HG03457 (cell line): ENCODE measurements around the gene ZNF700.
A peak's percentile ranks its signal among the peaks of the same experiment; 100 is the strongest.
"Not testable (repeated sequence)": the region's sequence is repeated elsewhere in the genome, so short reads cannot be mapped to it uniquely, and the experiment has no call there.

Experiments used
- ATAC-seq: cut with Tn5 transposase; IDR thresholded peaks from one replicate; pipeline ENCODE4 v1.9.1; 2021; ENCODE audit warnings: moderate number of reproducible peaks; ENCODE audit not compliant: unreplicated experiment

The ZNF700 gene

DNA sequence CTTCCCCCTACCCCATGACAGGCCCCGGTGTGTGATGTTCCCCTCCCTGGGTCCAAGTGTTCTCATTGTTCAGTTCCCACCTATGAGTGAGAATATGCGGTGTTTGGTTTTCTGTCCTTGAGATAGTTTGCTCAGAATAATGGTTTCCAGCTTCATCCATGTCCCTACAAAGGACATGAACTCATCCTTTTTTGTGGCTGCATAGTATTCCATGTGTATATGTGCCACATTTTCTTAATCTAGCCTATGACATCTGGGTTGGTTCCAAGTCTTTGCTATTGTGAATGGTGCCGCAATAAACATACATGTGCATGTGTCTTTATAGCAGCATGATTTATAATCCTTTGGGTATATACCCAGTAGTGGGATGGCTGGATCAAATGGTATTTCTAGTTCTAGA, 13.5 kb downstream of the ZNF700 start:
- not testable (repeated sequence) for ATAC-seq

DNA sequence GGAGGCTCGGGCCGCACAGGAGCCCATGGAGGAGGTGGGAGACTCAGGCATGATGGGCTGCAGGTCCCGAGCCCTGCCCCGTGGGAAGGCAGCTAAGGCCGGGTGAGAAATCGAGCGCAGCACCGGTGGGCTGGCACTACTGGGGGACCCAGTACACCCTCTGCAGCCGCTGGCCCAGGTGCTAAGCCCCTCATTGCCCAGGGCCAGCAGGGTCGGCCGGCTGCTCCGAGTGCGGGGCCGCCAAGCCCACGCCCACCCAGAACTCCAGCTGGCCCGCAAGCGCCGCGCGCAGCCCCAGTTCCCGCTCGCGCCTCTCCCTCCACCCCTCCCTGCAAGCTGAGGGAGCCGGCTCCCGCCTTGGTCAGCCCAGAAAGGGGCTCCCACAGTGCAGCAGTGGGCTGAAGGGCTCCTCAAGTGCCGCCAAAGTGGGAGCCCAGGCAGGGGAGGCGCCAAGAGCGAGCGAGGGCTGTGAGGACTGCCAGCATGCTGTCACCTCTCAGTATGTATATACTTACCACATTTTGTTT, 16.5 kb downstream of the ZNF700 start:
- ATAC-seq, result not testable (repeated sequence)

DNA sequence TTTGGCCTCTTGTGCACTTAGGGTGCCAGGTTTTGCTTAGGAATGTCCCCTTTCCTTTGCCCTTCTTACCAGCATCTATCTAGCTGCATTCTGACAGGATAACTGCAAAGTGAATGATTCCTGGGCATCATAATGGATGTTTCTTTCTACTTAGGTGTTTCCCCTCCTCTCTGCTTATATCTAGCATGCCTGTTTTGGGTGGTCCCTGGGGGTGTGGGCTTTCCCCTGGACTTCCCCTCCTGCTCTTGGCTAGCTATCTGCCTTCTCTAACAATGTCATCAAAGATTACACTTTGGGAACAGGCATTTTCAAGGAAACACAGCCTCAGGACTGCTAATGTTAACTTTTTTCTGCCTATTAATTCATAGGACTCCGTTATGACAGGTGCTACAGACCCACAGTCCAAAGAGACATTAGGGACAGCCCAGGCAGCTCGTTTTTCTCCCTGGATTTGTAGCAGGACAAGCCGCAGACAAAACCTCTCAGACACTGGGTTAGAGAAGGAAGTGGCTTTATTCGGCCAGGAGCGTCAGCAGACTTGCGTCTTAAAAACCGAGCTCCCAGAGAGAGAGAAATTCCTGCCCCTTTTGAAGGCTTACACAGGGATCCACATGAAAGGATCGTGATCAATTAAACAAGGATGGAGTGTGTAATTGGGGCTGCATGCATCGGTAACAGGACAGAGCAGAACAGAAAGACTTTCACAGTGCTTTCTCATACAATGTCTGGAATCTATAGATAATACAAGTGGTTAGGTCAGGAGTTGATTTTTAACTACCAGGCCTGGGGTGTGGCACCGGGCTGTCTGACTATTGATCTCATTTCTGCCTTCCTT, 17.3 kb downstream of the ZNF700 start:
- ATAC-seq, result no peak

DNA sequence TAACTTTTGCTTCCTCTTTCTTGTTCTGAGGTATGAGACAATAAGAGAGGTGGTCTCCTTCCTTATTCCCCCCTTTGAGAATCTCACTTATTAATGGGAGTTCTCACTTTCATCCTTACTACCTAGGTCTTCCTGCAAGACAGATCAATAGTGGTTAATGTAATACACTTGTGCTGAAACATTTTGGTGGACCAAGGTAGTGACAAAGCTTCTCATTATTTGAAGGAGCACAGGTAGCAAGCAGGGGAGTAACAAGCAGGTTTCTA, 17.9 kb downstream of the ZNF700 start:
- ATAC-seq, result no peak

DNA sequence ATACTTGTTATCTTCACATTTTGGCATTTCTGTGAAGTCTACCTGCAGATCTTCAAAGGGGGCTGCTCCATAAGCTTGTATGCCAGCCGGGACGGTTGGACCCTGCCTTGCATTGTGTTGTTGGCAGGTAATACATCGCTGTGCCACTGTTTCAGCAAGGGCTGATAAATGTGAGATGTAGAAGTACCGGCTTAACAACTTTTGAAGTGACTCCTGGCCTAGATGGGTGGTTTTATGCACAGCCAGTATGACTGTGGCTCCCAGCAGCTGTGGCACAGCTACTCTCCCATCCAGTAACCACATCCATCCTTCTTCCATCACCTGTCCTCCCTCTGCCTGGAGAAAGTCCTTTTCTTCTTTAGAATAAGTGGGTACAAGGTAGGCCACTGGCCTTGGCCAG, 19.7 kb downstream of the ZNF700 start:
- no peak for ATAC-seq

DNA sequence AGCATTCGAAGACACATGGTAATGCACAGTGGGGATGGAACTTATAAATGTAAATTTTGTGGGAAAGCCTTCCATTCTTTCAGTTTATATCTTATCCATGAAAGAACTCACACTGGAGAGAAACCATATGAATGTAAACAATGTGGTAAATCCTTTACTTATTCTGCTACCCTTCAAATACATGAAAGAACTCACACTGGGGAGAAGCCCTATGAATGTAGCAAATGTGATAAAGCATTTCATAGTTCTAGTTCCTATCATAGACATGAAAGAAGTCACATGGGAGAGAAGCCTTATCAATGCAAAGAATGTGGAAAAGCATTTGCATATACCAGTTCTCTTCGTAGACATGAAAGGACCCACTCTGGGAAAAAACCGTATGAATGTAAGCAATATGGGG, 23.7 kb downstream of the ZNF700 start:
- no peak for ATAC-seq

DNA sequence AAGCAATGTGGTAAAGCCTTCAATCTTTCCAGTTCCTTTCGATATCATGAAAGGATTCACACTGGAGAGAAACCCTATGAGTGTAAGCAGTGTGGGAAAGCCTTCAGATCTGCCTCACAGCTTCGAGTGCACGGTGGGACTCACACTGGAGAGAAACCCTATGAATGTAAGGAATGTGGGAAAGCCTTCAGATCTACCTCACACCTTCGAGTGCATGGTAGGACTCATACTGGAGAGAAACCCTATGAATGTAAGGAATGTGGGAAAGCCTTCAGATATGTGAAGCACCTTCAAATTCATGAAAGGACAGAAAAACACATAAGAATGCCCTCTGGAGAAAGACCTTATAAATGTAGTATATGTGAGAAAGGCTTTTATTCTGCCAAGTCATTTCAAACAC, 24.3 kb downstream of the ZNF700 start:
- ATAC-seq, result no peak

DNA sequence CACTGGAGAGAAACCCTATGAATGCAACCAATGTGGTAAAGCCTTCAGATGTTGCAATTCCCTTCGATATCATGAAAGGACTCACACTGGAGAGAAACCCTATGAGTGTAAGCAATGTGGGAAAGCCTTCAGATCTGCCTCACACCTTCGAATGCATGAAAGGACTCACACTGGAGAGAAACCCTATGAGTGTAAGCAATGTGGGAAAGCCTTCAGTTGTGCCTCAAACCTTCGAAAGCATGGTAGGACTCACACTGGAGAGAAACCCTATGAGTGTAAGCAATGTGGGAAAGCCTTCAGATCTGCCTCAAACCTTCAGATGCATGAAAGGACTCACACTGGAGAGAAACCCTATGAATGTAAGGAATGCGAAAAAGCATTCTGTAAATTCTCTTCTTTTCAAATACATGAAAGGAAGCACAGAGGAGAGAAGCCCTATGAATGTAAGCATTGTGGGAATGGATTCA, 24.7 kb downstream of the ZNF700 start:
- not testable (repeated sequence) for ATAC-seq

DNA sequence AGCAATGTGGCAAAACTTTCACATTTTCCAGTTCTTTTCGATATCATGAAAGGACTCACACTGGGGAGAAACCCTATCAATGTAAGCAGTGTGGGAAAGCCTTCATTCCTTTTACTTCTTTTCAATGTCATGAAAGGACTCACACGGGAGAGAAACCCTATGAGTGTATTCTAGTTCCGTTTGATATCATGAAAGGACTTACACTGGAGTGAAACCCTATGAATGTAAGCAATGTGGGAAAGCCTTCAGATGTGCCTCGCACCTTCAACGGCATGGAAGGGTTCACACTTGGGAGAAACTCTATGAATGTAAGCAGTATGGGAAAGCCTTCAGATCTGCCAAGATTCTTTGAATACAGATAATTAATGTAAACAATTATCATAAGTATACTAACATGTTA, 25.4 kb downstream of the ZNF700 start:
- ATAC-seq, result no peak

DNA sequence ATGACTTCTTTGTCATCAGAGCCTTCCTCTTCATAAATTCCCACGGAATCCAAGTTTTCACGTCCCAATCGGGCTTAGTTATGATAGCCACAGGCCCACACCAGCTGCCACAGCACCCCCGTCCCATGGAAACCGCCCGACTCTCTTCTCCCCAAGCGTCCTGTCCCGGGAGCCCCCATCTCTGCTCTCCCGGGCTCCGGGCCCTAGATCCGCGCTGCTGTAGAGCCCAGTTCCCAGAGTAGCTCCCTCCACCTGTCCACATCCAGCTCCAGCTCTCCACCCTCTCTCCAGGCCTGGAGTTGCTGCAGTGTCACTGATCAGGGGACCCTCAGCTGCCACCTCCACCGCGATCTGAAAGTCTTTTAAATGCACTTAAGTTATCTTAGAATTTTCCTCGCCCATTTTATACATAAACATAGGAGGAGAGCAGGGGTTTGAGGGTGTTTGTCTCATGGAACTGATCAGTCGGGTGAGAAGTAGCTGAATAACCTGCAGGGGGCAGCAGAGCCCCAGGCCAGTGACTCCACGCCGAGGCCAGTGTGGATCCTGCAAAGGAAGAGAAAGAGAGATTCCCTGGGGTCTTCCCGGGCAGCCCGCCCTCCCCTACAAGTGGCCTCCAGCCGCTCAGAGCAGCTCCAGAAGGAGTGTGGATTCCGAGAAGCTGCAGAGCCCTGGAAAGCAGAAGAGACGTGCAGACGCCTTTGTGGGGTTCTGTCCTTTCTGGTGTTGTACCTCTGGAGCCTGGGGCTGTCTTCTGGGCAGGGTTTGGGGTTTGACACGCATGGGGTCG, 38.9 kb downstream of the ZNF700 start:
- ATAC-seq, result no peak

DNA sequence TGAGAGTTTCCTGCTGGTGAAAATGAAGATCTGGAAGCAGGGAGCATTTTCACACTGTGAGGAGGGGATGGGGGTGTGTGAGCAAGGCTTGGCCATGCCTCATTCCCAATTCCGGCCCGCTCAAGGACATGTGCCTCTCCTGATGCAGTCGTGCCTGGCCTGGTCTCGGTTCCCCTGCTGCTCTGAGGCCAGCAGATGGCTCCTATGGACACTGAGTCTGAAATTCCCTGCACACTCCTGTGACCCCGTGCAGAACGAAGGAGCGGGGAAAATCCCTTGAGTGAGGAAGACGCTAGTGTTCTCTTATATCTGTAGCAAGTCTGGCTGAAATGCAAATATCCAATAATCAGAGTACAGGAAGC, 39.6 kb downstream of the ZNF700 start:
- ATAC-seq, result no peak

DNA sequence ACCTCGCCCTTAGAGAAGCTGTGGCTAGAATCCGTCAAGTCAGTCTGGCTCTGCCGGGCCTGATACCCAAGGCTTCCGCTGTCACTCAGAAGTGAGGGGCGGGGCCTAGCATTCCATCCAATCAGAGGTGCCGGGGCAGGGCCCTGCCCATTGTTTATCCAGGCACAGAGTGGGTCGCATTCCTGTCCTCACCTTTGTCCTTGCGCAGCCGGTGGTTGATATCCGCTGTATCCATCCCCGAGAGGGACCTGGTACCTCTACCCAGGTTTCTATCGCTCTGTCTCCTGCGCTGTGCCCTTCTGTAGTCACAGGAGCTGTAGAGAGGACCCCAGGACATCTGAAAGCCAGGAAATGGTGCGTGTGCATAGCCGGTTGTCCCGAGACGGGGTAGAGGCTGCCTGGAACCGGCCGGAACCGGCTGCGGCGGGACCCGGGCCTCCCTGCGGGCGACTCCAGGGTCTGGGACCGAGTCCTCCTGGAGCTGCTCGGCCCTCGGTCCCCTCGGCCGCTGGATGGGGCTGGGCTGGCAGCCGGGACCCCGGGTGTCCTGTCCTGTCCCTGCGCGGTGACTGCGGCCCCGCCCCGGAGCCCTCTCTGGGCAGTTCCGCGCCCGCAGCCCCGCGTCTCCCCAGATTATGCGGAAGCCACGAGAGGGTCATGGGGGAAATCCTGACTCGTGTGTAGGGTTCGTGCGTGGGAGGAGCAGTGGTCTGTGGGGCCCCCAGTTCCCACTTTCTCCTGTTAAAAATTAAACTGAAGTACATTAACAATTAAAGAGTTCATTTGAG, 40.1 kb downstream of the ZNF700 start, which contains the start of gene ZNF763:
TSS of gene ZNF763 (plus strand) at position 183 of the 788 bp plus-strand sequence. CDS start at position 352, 169 bp downstream.
- peak; percentile 60 for ATAC-seq

DNA sequence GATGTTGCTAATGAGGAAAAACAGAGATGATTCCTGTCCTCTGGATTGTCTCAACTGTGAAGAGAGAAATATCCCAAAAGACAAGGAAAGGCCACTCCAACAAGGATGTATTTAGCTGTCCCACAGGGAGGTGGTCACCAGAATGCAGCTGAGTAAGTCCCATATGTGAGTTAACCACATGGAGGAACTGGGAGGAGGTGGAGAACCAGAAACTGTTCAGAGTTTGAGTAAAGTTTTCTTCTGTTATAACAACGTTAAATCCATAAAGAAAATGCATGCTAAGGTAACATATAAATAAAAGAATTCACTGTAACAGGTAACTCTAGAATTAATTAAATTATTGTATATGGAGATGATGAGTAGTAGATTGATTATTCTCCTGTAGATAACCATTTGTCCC, 45.3 kb downstream of the ZNF700 start:
- ATAC-seq, result no peak

DNA sequence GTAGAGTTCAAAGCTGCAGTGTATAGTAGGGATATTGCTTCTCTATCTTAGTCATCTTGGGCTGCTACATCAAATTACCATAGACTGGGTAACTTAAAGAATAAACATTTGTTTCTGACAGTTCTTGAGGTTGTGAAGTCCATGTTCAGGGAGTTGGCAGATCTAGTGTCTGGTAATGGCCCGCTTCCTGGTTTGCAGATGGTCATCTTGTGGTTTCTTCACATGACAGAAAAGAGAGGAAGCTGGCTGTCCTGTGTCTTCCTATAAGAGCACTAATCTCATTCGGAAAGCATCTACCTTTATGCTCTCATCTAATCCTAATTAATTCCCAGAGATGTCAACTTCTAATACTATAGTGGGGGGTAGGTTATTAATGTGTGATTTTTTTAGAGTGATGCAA, 46.1 kb downstream of the ZNF700 start:
- ATAC-seq, result no peak

DNA sequence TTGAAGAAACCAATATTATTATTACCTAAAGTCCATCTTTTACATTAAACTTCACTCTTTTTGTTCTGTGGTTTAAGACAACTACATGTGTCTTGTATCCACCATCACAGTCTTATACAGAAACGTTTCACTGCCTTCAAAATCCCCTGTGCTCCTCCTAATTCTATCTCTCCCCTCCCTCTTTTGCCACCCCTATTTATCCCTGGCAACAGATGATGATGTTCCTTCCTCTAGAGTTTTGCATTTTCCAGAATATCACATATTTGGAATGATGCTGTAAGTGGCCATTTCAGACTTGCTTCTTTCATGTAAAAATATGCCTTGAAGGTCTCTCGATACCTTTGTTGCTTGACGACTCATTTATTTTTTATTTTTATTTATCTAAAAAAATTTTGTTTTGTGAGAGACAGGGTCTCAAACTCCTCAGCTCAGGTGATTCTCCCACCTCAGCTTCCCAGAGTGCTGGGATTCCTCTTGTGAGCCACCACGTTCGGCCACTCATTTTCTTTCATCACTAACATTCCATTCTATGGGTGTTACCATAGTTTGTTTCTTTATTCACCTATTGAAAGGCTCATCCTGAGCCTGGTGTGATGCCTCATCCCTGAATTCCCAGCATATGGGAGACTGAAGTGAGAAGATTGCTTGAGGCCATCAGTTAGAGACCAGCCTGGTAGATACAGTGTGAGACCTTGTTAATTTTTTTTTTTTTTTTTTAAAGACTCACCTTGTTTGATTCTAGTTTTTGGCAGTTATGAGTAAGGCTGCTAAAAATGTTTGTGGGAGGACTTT, 48.3 kb downstream of the ZNF700 start:
- no peak for ATAC-seq

DNA sequence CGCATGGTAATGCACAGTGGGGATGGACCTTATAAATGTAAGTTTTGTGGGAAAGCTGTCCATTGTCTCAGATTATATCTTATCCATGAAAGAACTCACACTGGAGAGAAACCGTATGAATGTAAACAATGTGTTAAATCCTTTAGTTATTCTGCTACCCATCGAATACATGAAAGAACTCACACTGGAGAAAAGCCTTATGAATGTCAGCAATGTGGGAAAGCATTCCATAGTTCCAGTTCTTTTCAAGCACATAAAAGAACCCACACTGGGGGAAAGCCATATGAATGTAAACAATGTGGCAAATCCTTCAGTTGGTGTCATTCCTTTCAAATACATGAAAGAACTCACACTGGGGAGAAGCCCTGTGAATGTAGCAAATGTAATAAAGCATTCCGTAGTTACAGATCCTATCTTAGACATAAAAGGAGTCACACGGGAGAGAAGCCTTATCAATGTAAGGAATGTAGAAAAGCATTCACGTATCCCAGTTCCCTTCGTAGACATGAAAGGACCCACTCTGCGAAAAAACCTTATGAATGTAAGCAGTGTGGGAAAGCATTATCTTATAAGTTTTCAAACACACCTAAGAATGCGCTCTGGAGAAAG, 53.7 kb downstream of the ZNF700 start:
- no peak for ATAC-seq

DNA sequence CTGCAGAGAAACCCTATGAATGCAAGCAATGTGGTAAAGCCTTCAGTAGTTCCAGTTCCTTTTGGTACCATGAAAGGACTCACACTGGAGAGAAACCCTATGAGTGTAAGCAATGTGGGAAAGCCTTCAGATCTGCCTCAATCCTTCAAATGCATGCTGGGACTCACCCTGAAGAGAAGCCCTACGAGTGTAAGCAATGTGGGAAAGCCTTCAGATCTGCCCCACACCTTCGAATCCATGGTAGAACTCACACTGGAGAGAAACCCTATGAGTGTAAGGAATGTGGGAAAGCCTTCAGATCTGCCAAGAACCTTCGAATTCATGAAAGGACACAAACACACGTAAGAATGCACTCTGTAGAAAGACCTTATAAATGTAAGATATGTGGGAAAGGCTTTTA, 54.6 kb downstream of the ZNF700 start:
- no peak for ATAC-seq

DNA sequence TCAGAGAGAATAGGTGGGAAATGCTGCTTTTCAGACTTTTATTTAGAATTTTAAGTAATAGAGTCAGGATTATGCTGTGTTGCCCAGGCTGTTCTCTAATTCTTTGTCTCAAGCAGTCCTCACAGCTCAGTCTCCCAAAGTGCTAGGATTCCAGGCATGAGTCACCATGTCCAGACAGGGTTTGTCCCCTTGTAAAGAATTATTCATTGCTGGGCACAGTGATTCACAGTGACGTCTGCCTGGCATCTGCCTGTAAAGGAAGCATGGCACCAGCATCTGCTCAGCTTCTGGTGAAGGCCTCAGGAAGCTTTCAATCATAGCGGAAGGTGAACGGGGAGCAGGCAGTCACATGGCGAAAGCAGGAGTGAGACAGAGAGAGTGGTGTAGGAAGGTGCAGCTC, 57.6 kb downstream of the ZNF700 start:
- no peak for ATAC-seq

DNA sequence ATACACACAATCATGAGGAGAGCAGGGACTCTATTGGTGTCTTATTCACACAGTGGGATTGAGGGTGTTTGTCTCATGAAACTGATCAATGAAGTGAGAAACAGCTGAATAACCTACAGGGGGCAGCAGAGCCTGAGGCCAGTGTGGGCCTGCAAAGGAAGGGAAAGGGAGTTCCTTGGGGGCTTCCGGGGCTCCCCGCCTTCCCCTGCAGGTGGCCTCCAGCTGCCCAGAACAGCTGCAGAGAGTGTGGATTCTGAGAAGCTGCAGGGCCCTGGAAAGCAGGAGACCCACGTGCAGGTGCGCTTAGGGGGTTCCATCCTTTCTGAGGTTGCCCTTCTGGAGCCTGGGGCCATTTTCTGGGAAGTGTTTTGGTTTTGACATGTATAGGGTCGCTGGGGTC, 60.1 kb downstream of the ZNF700 start:
- ATAC-seq, result no peak

DNA sequence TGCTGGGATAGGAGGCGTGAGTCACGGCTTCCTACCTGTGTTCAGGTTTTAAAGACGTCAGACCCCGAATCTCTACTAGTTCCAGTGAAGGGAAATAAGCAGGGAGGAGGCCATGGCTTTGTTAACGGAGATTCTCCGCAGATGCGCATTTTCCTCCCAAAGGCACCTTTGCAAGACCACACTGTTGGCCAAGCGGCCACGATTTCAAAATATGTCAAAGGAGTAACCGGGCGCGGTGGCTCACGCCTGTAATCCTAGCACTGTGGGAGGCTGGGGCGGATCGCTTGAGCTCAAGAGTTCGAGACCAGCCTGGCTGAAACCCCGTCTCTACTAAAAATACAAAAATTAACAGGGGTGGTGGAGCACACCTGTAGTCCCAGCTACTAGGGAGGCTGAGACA, 61.8 kb downstream of the ZNF700 start:
- ATAC-seq, result no peak
